RPMI8226 (cell line): ENCODE results near the gene DDOST.
"Not testable (repeated sequence)": the region's sequence is repeated elsewhere in the genome, so short reads cannot be mapped to it uniquely, and the experiment has no call there.

Source experiments
- DNase-seq: peaks from one replicate; pipeline ENCODE4 v3.0.0-alpha.2; 2015

Gene DDOST

GRCh38 chr1:20689645-20690056 lies 28.5 kb upstream of the DDOST start:
- DNase-seq = peak; percentile 0

- no peak for DNase-seq
These were observed 25.9 kb upstream of the DDOST start for GRCh38 chr1:20686883-20687725.

GRCh38 chr1:20685741-20686140 lies 24.6 kb upstream of the DDOST start:
- no peak for DNase-seq

GRCh38 chr1:20685099-20685662 lies 24.0 kb upstream of the DDOST start:
- no peak for DNase-seq

- peak; percentile 1 for DNase-seq
These were observed 23.5 kb upstream of the DDOST start for GRCh38 chr1:20684651-20685050.

GRCh38 chr1:20684050-20684620 lies 23.0 kb upstream of the DDOST start:
- DNase-seq = no peak

GRCh38 chr1:20683614-20684013 lies 22.4 kb upstream of the DDOST start:
- DNase-seq = peak; percentile 1

- peak; percentile 85 for DNase-seq
These were observed 21.5 kb upstream of the DDOST start for GRCh38 chr1:20682571-20683236.

GRCh38 chr1:20681999-20682398 lies 20.8 kb upstream of the DDOST start:
- no peak for DNase-seq

GRCh38 chr1:20680269-20680668 lies 19.1 kb upstream of the DDOST start:
- DNase-seq = no peak

- peak; percentile 94 for DNase-seq
These were observed 17.4 kb upstream of the DDOST start for GRCh38 chr1:20678599-20678998.

- not testable (repeated sequence) for DNase-seq
These were observed 12.5 kb upstream of the DDOST start for GRCh38 chr1:20673626-20674025.

- no peak for DNase-seq
These were observed 11.1 kb upstream of the DDOST start for GRCh38 chr1:20672265-20672632.

GRCh38 chr1:20670936-20671335 lies 9.8 kb upstream of the DDOST start:
- no peak for DNase-seq

- DNase-seq = no peak
These were observed 7.4 kb upstream of the DDOST start for GRCh38 chr1:20668581-20668980.

- DNase-seq = no peak
These were observed 5.6 kb upstream of the DDOST start for GRCh38 chr1:20666804-20667203.

GRCh38 chr1:20666146-20666545 lies 5.0 kb upstream of the DDOST start:
- DNase-seq = no peak

GRCh38 chr1:20665726-20666125 lies 4.6 kb upstream of the DDOST start:
- no peak for DNase-seq

- DNase-seq = no peak
These were observed 3.0 kb upstream of the DDOST start for GRCh38 chr1:20663969-20664715.

- no peak for DNase-seq
These were observed 2.2 kb upstream of the DDOST start for GRCh38 chr1:20663365-20663764.

GRCh38 chr1:20662110-20662475 lies 924 bp upstream of the DDOST start:
- no peak for DNase-seq

- DNase-seq = no peak
These were observed 342 bp downstream of the DDOST start for GRCh38 chr1:20660847-20661206.

GRCh38 chr1:20660363-20660762 lies 806 bp downstream of the DDOST start:
- DNase-seq = no peak
